ENCODE results near the gene FAM89A. TPM values are rescaled to one million over a fixed set of nuclear protein-coding genes. Genes with fewer than 3 reads are reported as not detected.

The FAM89A gene
- total RNA-seq, 1 experiment from 2014 or later, result 7.5 TPM

GRCh38 chr1:231020816-231021215, 19.2 kb downstream of the FAM89A start:
- H4K20me1 ChIP-seq (ENCODE audit: low read length), result no peaks in the 10 kb centered on the region
- ChIA-PET CTCF (no interaction called here), POLR2A (ENCODE audit: unreplicated experiment) (no interaction called here)
- no peaks in the 10 kb centered on the region for H3K9me3 ChIP-seq (ENCODE audit: low read length)
- no peak overlapping the region for H3K9ac ChIP-seq (ENCODE audit: low read length)
- H2AFZ ChIP-seq (ENCODE audit: low read length), result peak overlapping the region; percentile 36; the same call in 1 of the 2 replicates
- peaks cover 17% of the 10 kb centered on the region for H3K4me1 ChIP-seq (ENCODE audit: insufficient read depth, low read length)
- intact Hi-C loops (cut with micrococcal nuclease), result no loop called here
- no peaks in the 10 kb centered on the region for H3K79me2 ChIP-seq (ENCODE audit: low read length)
- no peak overlapping the region for H3K27ac ChIP-seq (ENCODE audit: low read length)
- TF ChIP-seq EZH2phosphoT487 (IDR thresholded peaks at IDR 0.05; ENCODE audit: borderline replicate concordance, low read length) (no peak), EZH2 (IDR thresholded peaks at IDR 0.05; ENCODE audit: low read length, unreplicated experiment) (no peak), CTCF (conservative IDR thresholded peaks at IDR 0.05; ENCODE audit: low read depth, low read length) (no peak)
- H3K4me3 ChIP-seq (ENCODE audit: low read length), result no peak overlapping the region
- H3K36me3 ChIP-seq (ENCODE audit: low read depth, low read length), result no peaks in the 10 kb centered on the region
- ATAC-seq (no peak), DNase-seq (no peak)
- BruUV-seq (replicated peaks), result no TSS peak
- no peaks in the 10 kb centered on the region for H3F3A ChIP-seq (ENCODE audit: low read length, unreplicated experiment)
- H3K4me2 ChIP-seq (ENCODE audit: low read length), result peak overlapping the region; percentile 70
- no peaks in the 10 kb centered on the region for H3K27me3 ChIP-seq (ENCODE audit: low read length)
- no peaks in the 10 kb centered on the region for H3K9me2 ChIP-seq (replicated peaks; ENCODE audit: low read length)

GRCh38 chr1:231020139-231020601, 19.9 kb downstream of the FAM89A start:
- Histone ChIP-seq H4K20me1 (ENCODE audit: low read length) (no peaks in the 10 kb centered on the region), H2AFZ (ENCODE audit: low read length) (peak overlapping the region; percentile 36), H3K36me3 (ENCODE audit: low read depth, low read length) (no peaks in the 10 kb centered on the region), H3K9me3 (ENCODE audit: low read length) (no peaks in the 10 kb centered on the region), H3F3A (ENCODE audit: low read length, unreplicated experiment) (no peaks in the 10 kb centered on the region), H3K79me2 (ENCODE audit: low read length) (no peaks in the 10 kb centered on the region), H3K4me3 (ENCODE audit: low read length) (peak overlapping the region; percentile 45), H3K4me2 (ENCODE audit: low read length) (peak overlapping the region; percentile 70), H3K27ac (ENCODE audit: low read length) (no peak overlapping the region), H3K9ac (ENCODE audit: low read length) (no peak overlapping the region), H3K27me3 (ENCODE audit: low read length) (no peaks in the 10 kb centered on the region), H3K9me2 (replicated peaks; ENCODE audit: low read length) (no peaks in the 10 kb centered on the region), H3K4me1 (ENCODE audit: insufficient read depth, low read length) (peaks cover 17% of the 10 kb centered on the region)
- BruUV-seq (replicated peaks), result no TSS peak
- POLR2A ChIA-PET (ENCODE audit: unreplicated experiment), result no interaction called here
- intact Hi-C loops (cut with micrococcal nuclease), result no loop called here
- ATAC-seq (peak; percentile 64), DNase-seq (peak; percentile 78)
- no peak for TF ChIP-seq EZH2 (IDR thresholded peaks at IDR 0.05; ENCODE audit: low read length, unreplicated experiment)
- TF ChIP-seq EZH2phosphoT487 (IDR thresholded peaks at IDR 0.05; ENCODE audit: borderline replicate concordance, low read length), result no peak
- TF ChIP-seq CTCF (conservative IDR thresholded peaks at IDR 0.05; ENCODE audit: low read depth, low read length), result peak; percentile 45; the same call in 1 of the 2 replicates
- CTCF ChIA-PET, result no interaction called here

DNA sequence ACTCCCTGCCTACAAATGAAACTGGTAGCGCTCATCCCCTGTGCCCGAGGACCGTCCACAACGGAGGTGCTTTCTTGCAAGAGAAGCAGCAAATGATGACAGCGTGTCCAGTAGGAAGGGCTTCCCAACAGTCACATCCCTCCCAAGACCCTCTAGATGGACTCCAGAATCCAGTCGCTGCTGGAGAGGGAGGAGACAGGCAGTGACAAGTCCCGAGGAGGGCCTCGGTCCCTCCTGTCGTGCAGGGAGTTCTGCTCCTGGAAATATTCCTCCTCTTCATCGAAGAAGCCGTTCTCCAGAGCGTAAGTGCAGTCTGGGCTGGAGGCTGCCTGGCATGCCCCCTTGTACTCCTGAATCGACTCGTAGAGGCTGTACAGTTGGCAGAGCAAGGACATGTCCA, 20.3 kb downstream of the FAM89A start:
- Histone ChIP-seq H3K27me3 (ENCODE audit: low read length) (no peaks in the 10 kb centered on the region), H3K4me3 (ENCODE audit: low read length) (peak overlapping the region; percentile 45), H3K4me1 (ENCODE audit: insufficient read depth, low read length) (peaks cover 17% of the 10 kb centered on the region), H3K79me2 (ENCODE audit: low read length) (no peaks in the 10 kb centered on the region), H3F3A (ENCODE audit: low read length, unreplicated experiment) (no peaks in the 10 kb centered on the region), H4K20me1 (ENCODE audit: low read length) (no peaks in the 10 kb centered on the region), H3K9me2 (replicated peaks; ENCODE audit: low read length) (no peaks in the 10 kb centered on the region), H3K27ac (ENCODE audit: low read length) (no peak overlapping the region), H2AFZ (ENCODE audit: low read length) (peak overlapping the region; percentile 36), H3K4me2 (ENCODE audit: low read length) (peak overlapping the region; percentile 70), H3K9me3 (ENCODE audit: low read length) (no peaks in the 10 kb centered on the region), H3K9ac (ENCODE audit: low read length) (no peak overlapping the region), H3K36me3 (ENCODE audit: low read depth, low read length) (no peaks in the 10 kb centered on the region)
- CTCF ChIA-PET, result no interaction called here
- intact Hi-C loops (cut with micrococcal nuclease), result no loop called here
- DNase-seq (no peak), ATAC-seq (no peak)
- TF ChIP-seq EZH2 (IDR thresholded peaks at IDR 0.05; ENCODE audit: low read length, unreplicated experiment) (no peak), EZH2phosphoT487 (IDR thresholded peaks at IDR 0.05; ENCODE audit: borderline replicate concordance, low read length) (no peak), CTCF (conservative IDR thresholded peaks at IDR 0.05; ENCODE audit: low read depth, low read length) (no peak)
- no TSS peak for BruUV-seq (replicated peaks)
- POLR2A ChIA-PET (ENCODE audit: unreplicated experiment), result no interaction called here

Measured in PC-3 (cell line).